K562 (cell line): ENCODE measurements around the gene COL4A6. TPM values are rescaled to one million over a fixed set of nuclear protein-coding genes. Genes with fewer than 3 reads are reported as not detected.

ENCODE experiments used
- CBFB ChIP-seq: sonication (generic); formaldehyde crosslinking; IDR thresholded peaks from 2 replicates; pipeline ENCODE4 v1.4.0; 2020; ENCODE audit warnings: mild to moderate bottlenecking, missing genetic modification reagents
- GMEB1 ChIP-seq: fragments of 250-450 bp; sonication (Bioruptor Pico); IDR thresholded peaks from 2 replicates; pipeline ENCODE4 v1.4.0; 2020; ENCODE audit warnings: mild to moderate bottlenecking
- HDGF ChIP-seq: fragments of 450-650 bp; IDR thresholded peaks from 2 replicates; pipeline ENCODE4 v1.6.1; 2016
- ZBTB1 ChIP-seq: sonication (generic); formaldehyde crosslinking; IDR thresholded peaks from 2 replicates; pipeline ENCODE4 v1.8.1; 2023; ENCODE audit warnings: missing genetic modification reagents, low read depth, mild to moderate bottlenecking, borderline replicate concordance
- ZEB2 ChIP-seq: fragments of 450-650 bp; IDR thresholded peaks from 2 replicates; pipeline ENCODE4 v1.6.1; 2016
- polyA plus RNA-seq, 8 experiments: library from polyadenylated mRNA; depleted of rRNA in 4 of 8; stranded (reverse) in 5 of 8; unstranded in 3 of 8; fragments of >200 nt; fragmentation: Nextera tagmentation in 2 of 8; fragmentation: Illumina TruSeq in 1 of 8; extraction: Ambion mirVana in 2 of 8; extraction: Trizol in 1 of 8; gene quantifications; 2 replicates each; pipeline versions ENCODE4 v1.2.1 to v1.2.3, GENCODE V29; 2011 to 2014; ENCODE audit warnings: inconsistent platforms in 1 of 8, missing spikeins in 1 of 8
- total RNA-seq, 7 experiments: library from RNA; depleted of rRNA in 6 of 7; stranded (reverse); fragments of >200 nt in 6 of 7; fragmentation: Illumina TruSeq in 2 of 7; extraction: Trizol in 2 of 7; gene quantifications; 2 replicates each; pipeline versions ENCODE4 v1.2.1 to v1.2.3, GENCODE V29; 2011 to 2021; ENCODE audit warnings: low replicate concordance in 1 of 7
- TF ChIP-seq, protein P1 (sequence below): fragments of 200-600 bp; sonication (generic); IDR thresholded peaks from one replicate; pipeline ENCODE4 v1.6.1; 2012; ENCODE audit warnings: mild to moderate bottlenecking, low read depth, low read length, inconsistent platforms
- TF ChIP-seq, protein P2 (sequence below): fragments of 250-450 bp; sonication (Bioruptor Pico); IDR thresholded peaks from 2 replicates; pipeline ENCODE4 v1.4.0; 2020; ENCODE audit warnings: mild to moderate bottlenecking, moderate library complexity, borderline replicate concordance

The COL4A6 gene
- total and polyA plus RNA-seq, 9 of the 15 experiments (the other 6 are each of a cell fraction or from before 2014, with no cell fraction given), result 0.02 to 0.05 TPM; not detected in 7

GRCh38 chrX:108380222-108380621 lies 58.0 kb downstream of the COL4A6 start (continued):
- TF ChIP-seq, protein P1, sequence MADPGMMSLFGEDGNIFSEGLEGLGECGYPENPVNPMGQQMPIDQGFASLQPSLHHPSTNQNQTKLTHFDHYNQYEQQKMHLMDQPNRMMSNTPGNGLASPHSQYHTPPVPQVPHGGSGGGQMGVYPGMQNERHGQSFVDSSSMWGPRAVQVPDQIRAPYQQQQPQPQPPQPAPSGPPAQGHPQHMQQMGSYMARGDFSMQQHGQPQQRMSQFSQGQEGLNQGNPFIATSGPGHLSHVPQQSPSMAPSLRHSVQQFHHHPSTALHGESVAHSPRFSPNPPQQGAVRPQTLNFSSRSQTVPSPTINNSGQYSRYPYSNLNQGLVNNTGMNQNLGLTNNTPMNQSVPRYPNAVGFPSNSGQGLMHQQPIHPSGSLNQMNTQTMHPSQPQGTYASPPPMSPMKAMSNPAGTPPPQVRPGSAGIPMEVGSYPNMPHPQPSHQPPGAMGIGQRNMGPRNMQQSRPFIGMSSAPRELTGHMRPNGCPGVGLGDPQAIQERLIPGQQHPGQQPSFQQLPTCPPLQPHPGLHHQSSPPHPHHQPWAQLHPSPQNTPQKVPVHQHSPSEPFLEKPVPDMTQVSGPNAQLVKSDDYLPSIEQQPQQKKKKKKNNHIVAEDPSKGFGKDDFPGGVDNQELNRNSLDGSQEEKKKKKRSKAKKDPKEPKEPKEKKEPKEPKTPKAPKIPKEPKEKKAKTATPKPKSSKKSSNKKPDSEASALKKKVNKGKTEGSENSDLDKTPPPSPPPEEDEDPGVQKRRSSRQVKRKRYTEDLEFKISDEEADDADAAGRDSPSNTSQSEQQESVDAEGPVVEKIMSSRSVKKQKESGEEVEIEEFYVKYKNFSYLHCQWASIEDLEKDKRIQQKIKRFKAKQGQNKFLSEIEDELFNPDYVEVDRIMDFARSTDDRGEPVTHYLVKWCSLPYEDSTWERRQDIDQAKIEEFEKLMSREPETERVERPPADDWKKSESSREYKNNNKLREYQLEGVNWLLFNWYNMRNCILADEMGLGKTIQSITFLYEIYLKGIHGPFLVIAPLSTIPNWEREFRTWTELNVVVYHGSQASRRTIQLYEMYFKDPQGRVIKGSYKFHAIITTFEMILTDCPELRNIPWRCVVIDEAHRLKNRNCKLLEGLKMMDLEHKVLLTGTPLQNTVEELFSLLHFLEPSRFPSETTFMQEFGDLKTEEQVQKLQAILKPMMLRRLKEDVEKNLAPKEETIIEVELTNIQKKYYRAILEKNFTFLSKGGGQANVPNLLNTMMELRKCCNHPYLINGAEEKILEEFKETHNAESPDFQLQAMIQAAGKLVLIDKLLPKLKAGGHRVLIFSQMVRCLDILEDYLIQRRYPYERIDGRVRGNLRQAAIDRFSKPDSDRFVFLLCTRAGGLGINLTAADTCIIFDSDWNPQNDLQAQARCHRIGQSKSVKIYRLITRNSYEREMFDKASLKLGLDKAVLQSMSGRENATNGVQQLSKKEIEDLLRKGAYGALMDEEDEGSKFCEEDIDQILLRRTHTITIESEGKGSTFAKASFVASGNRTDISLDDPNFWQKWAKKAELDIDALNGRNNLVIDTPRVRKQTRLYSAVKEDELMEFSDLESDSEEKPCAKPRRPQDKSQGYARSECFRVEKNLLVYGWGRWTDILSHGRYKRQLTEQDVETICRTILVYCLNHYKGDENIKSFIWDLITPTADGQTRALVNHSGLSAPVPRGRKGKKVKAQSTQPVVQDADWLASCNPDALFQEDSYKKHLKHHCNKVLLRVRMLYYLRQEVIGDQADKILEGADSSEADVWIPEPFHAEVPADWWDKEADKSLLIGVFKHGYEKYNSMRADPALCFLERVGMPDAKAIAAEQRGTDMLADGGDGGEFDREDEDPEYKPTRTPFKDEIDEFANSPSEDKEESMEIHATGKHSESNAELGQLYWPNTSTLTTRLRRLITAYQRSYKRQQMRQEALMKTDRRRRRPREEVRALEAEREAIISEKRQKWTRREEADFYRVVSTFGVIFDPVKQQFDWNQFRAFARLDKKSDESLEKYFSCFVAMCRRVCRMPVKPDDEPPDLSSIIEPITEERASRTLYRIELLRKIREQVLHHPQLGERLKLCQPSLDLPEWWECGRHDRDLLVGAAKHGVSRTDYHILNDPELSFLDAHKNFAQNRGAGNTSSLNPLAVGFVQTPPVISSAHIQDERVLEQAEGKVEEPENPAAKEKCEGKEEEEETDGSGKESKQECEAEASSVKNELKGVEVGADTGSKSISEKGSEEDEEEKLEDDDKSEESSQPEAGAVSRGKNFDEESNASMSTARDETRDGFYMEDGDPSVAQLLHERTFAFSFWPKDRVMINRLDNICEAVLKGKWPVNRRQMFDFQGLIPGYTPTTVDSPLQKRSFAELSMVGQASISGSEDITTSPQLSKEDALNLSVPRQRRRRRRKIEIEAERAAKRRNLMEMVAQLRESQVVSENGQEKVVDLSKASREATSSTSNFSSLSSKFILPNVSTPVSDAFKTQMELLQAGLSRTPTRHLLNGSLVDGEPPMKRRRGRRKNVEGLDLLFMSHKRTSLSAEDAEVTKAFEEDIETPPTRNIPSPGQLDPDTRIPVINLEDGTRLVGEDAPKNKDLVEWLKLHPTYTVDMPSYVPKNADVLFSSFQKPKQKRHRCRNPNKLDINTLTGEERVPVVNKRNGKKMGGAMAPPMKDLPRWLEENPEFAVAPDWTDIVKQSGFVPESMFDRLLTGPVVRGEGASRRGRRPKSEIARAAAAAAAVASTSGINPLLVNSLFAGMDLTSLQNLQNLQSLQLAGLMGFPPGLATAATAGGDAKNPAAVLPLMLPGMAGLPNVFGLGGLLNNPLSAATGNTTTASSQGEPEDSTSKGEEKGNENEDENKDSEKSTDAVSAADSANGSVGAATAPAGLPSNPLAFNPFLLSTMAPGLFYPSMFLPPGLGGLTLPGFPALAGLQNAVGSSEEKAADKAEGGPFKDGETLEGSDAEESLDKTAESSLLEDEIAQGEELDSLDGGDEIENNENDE, result no peak
- TF ChIP-seq GMEB1, result no peak
- no peak for TF ChIP-seq CBFB (CRISPR knock-in tag)
- TF ChIP-seq ZBTB1 (CRISPR knock-in tag), result no peak
- TF ChIP-seq ZEB2, result no peak
- TF ChIP-seq, protein P2, sequence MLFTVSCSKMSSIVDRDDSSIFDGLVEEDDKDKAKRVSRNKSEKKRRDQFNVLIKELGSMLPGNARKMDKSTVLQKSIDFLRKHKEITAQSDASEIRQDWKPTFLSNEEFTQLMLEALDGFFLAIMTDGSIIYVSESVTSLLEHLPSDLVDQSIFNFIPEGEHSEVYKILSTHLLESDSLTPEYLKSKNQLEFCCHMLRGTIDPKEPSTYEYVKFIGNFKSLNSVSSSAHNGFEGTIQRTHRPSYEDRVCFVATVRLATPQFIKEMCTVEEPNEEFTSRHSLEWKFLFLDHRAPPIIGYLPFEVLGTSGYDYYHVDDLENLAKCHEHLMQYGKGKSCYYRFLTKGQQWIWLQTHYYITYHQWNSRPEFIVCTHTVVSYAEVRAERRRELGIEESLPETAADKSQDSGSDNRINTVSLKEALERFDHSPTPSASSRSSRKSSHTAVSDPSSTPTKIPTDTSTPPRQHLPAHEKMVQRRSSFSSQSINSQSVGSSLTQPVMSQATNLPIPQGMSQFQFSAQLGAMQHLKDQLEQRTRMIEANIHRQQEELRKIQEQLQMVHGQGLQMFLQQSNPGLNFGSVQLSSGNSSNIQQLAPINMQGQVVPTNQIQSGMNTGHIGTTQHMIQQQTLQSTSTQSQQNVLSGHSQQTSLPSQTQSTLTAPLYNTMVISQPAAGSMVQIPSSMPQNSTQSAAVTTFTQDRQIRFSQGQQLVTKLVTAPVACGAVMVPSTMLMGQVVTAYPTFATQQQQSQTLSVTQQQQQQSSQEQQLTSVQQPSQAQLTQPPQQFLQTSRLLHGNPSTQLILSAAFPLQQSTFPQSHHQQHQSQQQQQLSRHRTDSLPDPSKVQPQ (CRISPR knock-in tag), result no peak
- TF ChIP-seq HDGF, result no peak
